CD14-positive monocyte (primary cell): ENCODE measurements around the gene IL1RL1. TPM values are rescaled to one million over a fixed set of nuclear protein-coding genes. Genes with fewer than 3 reads are reported as not detected.

Experiments used
- DNase-seq, 3 donors: peaks; one replicate each; pipeline ENCODE4 v3.0.0-alpha.2; 2011 to 2022
- H2AFZ ChIP-seq: 2 replicates; pipeline ENCODE4 v1.6.0; 2012; ENCODE audit warnings: mild to moderate bottlenecking, low read depth, low read length, inconsistent platforms; ENCODE audit not compliant: insufficient read depth, poor library complexity, severe bottlenecking
- H3K27ac ChIP-seq, 2 donors: 1 replicate in 1 of 2; 2 replicates in 1 of 2; pipeline ENCODE4 v1.5.1; 2012 to 2013; ENCODE audit warnings: low read length in 2 of 2, control low read depth in 1 of 2, inconsistent platforms in 1 of 2, low read depth in 1 of 2, mild to moderate bottlenecking in 1 of 2
- H3K27me3 ChIP-seq, 2 donors: one replicate each; pipeline versions ENCODE4 v1.6.0 to v1.6.1; 2011 to 2013; ENCODE audit warnings: low read length in 2 of 2; ENCODE audit not compliant: control insufficient read depth in 2 of 2, insufficient read depth in 2 of 2
- H3K36me3 ChIP-seq, 2 donors: replicated peaks in 1 of 2; 1 replicate in 1 of 2; 2 replicates in 1 of 2; pipeline versions ENCODE4 v1.5.1 to v1.6.1; 2012 to 2013; ENCODE audit warnings: low read length in 2 of 2, control low read depth in 1 of 2, inconsistent platforms in 1 of 2, mild to moderate bottlenecking in 1 of 2; ENCODE audit not compliant: insufficient read depth in 2 of 2, control insufficient read depth in 1 of 2
- H3K4me1 ChIP-seq, 2 donors: 1 replicate in 1 of 2; 2 replicates in 1 of 2; pipeline versions ENCODE4 v1.5.1 to v1.6.1; 2012 to 2013; ENCODE audit warnings: low read length in 2 of 2, control low read depth in 1 of 2, inconsistent platforms in 1 of 2, mild to moderate bottlenecking in 1 of 2, moderate library complexity in 1 of 2; ENCODE audit not compliant: insufficient read depth in 2 of 2, control insufficient read depth in 1 of 2
- H3K4me2 ChIP-seq: replicated peaks from 2 replicates; pipeline ENCODE3; 2012; ENCODE audit warnings: low read length, moderate library complexity, mild to moderate bottlenecking; ENCODE audit not compliant: poor library complexity, severe bottlenecking; ENCODE audit errors: extremely low read depth
- H3K4me3 ChIP-seq, 3 experiments: fragments of 200-600 bp in 1 of 3; sonication (generic) in 1 of 3; replicated peaks in 1 of 3; 1 replicate in 2 of 3; 2 replicates in 1 of 3; pipeline ENCODE4 v1.5.1; 2011 to 2013; ENCODE audit warnings: low read length in 3 of 3, mild to moderate bottlenecking in 3 of 3, control low read depth in 2 of 3, low read depth in 2 of 3, inconsistent platforms in 1 of 3, moderate library complexity in 1 of 3
- H3K79me2 ChIP-seq: 2 replicates; pipeline ENCODE4 v1.6.0; 2012; ENCODE audit warnings: mild to moderate bottlenecking, control low read depth, inconsistent platforms, low read length, moderate library complexity; ENCODE audit not compliant: insufficient read depth
- H3K9ac ChIP-seq: 2 replicates; pipeline ENCODE4 v1.6.0; 2017; ENCODE audit warnings: low read length, mild to moderate bottlenecking; ENCODE audit not compliant: insufficient read depth, poor library complexity, severe bottlenecking
- H3K9me3 ChIP-seq, 2 donors: replicated peaks in 1 of 2; 1 replicate in 1 of 2; 2 replicates in 1 of 2; pipeline versions ENCODE4 v1.5.1 to v1.6.1; 2012 to 2013; ENCODE audit warnings: low read length in 2 of 2, control low read depth in 1 of 2; ENCODE audit not compliant: control insufficient read depth in 1 of 2, insufficient read depth in 1 of 2
- H4K20me1 ChIP-seq: 2 replicates; pipeline ENCODE4 v1.6.0; 2012; ENCODE audit warnings: mild to moderate bottlenecking, low read length, control low read depth, moderate library complexity; ENCODE audit not compliant: insufficient read depth
- H3K27ac Mint-ChIP-seq, 7 donors: one replicate each; pipeline ENCODE4 v1.8.0; 2020; ENCODE audit warnings: mild to moderate bottlenecking in 7 of 7, mixed read lengths in 7 of 7, moderate library complexity in 6 of 7, inconsistent platforms in 2 of 7
- H3K27me3 Mint-ChIP-seq, 3 donors: one replicate each; pipeline ENCODE4 v1.8.0; 2021 to 2022; ENCODE audit warnings: low read depth in 3 of 3, mild to moderate bottlenecking in 3 of 3, mixed read lengths in 3 of 3, moderate library complexity in 3 of 3, inconsistent platforms in 1 of 3
- H3K36me3 Mint-ChIP-seq, 2 donors: one replicate each; pipeline ENCODE4 v1.8.0; 2020; ENCODE audit warnings: mixed read lengths in 2 of 2, inconsistent platforms in 1 of 2, mild to moderate bottlenecking in 1 of 2
- H3K4me1 Mint-ChIP-seq: one replicate; pipeline ENCODE4 v1.8.0; 2020; ENCODE audit warnings: mild to moderate bottlenecking, mixed read lengths
- H3K4me3 Mint-ChIP-seq, 2 donors: one replicate each; pipeline ENCODE4 v1.8.0; 2020; ENCODE audit warnings: mild to moderate bottlenecking in 2 of 2, mixed read lengths in 2 of 2, moderate library complexity in 1 of 2
- H3K9me3 Mint-ChIP-seq, 7 donors: one replicate each; pipeline ENCODE4 v1.8.0; 2020 to 2022; ENCODE audit warnings: mixed read lengths in 7 of 7, mild to moderate bottlenecking in 6 of 7, moderate library complexity in 6 of 7, inconsistent platforms in 2 of 7
- WGBS: methylation state at CpG from one replicate; pipeline ENCODE4 v1.1.5; 2013; ENCODE audit warnings: missing lambda C conversion rate; ENCODE audit not compliant: insufficient coverage; 5-methylcytosine and 5-hydroxymethylcytosine counted together
- intact Hi-C, 2 donors: fragments of 100-400 bp; cut with micrococcal nuclease; formaldehyde crosslinking; loops; one replicate each; pipeline versions ENCODE4 v1.15.0 to v1.15.1; 2023
- polyA plus RNA-seq, 3 donors: library from polyadenylated mRNA; depleted of rRNA in 1 of 3; unstranded in 2 of 3; stranded (reverse) in 1 of 3; fragments of 300-500 nt in 2 of 3; fragments of >200 nt in 1 of 3; fragmentation: Illumina TruSeq in 2 of 3; gene quantifications; 1 replicate in 2 of 3; 2 replicates in 1 of 3; pipeline ENCODE4 v1.2.3, GENCODE V29; 2012 to 2021
- TF ChIP-seq, protein P1 (sequence below): fragments of 200-600 bp; IDR thresholded peaks from one replicate; pipeline ENCODE4 v1.8.0; 2022; ENCODE audit warnings: antibody characterized with exemption, mild to moderate bottlenecking

The IL1RL1 gene
- polyA plus RNA-seq, 3 donors: not detected

GRCh38 chr2:102264952-102265351 lies 46.4 kb upstream of the IL1RL1 start:
- Mint-ChIP-seq H3K4me3 (peak overlapping the region in 1 of 2 donors; percentile 18), H3K4me1 (no peaks in the 10 kb centered on the region), H3K36me3 (peaks cover 0 to 2% of the 10 kb centered on the region in 2 donors), H3K27ac (no peak overlapping the region), H3K27me3 (peaks cover 20 to 29% (median 23%) of the 10 kb centered on the region in 3 donors), H3K9me3 (peaks cover 0 to 6% (median 2%) of the 10 kb centered on the region in 7 donors)
- TF ChIP-seq, protein P1, sequence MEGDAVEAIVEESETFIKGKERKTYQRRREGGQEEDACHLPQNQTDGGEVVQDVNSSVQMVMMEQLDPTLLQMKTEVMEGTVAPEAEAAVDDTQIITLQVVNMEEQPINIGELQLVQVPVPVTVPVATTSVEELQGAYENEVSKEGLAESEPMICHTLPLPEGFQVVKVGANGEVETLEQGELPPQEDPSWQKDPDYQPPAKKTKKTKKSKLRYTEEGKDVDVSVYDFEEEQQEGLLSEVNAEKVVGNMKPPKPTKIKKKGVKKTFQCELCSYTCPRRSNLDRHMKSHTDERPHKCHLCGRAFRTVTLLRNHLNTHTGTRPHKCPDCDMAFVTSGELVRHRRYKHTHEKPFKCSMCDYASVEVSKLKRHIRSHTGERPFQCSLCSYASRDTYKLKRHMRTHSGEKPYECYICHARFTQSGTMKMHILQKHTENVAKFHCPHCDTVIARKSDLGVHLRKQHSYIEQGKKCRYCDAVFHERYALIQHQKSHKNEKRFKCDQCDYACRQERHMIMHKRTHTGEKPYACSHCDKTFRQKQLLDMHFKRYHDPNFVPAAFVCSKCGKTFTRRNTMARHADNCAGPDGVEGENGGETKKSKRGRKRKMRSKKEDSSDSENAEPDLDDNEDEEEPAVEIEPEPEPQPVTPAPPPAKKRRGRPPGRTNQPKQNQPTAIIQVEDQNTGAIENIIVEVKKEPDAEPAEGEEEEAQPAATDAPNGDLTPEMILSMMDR: no peak
- Histone ChIP-seq H3K79me2 (no peaks in the 10 kb centered on the region), H3K27ac (no peak overlapping the region), H3K9ac (no peak overlapping the region), H3K9me3 (no peaks in the 10 kb centered on the region), H3K4me3 (no peak overlapping the region), H2AFZ (no peak overlapping the region), H3K36me3 (no peaks in the 10 kb centered on the region), H3K27me3 (peaks cover 8 to 32% of the 10 kb centered on the region in 2 donors), H4K20me1 (no peaks in the 10 kb centered on the region), H3K4me2 (no peak overlapping the region), H3K4me1 (peaks cover 16 to 24% of the 10 kb centered on the region in 2 donors)
- intact Hi-C loops: loop anchor here in 1 of 2 donors (5.0 kb wide), 1 partner anchor 37 kb away; no protein-coding TSS in a partner anchor
- no peak for DNase-seq
- no CpG with 5 or more reads among the region's 2 CpGs for whole genome bisulfite sequencing

DNA sequence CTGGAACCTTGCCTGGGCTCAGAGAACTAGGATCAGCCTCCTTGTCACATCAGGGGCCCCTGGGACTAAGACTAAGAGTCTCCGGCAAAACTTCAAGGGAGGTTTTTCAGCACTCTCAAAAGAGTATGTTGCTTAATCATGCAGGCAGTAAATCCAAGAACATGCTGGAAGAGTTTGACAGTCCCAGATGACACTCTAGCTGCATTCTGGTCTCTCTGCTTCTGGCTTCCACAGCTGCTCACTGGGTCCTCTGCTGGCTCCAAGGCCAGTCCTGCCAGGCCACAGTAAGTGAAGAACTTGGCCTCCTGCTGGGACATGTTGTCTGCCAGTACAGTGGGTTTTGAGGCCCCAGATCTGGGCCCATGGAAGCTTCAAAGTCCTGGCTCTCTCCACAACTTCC lies 45.2 kb upstream of the IL1RL1 start:
- Mint-ChIP-seq H3K4me3 (peak overlapping the region in 1 of 2 donors; percentile 22), H3K27me3 (peaks cover 32 to 37% (median 33%) of the 10 kb centered on the region in 3 donors), H3K4me1 (no peaks in the 10 kb centered on the region), H3K9me3 (peaks cover 0 to 4% (median 0%) of the 10 kb centered on the region in 7 donors), H3K36me3 (peaks cover 0 to 2% of the 10 kb centered on the region in 2 donors), H3K27ac (no peak overlapping the region)
- Histone ChIP-seq H2AFZ (no peak overlapping the region), H3K27ac (no peak overlapping the region), H3K79me2 (no peaks in the 10 kb centered on the region), H4K20me1 (no peaks in the 10 kb centered on the region), H3K4me1 (peaks cover 16 to 24% of the 10 kb centered on the region in 2 donors), H3K4me2 (no peak overlapping the region), H3K4me3 (no peak overlapping the region), H3K36me3 (no peaks in the 10 kb centered on the region), H3K9ac (no peak overlapping the region), H3K9me3 (no peaks in the 10 kb centered on the region), H3K27me3 (peaks cover 20 to 41% of the 10 kb centered on the region in 2 donors)
- intact Hi-C loops: loop anchor here in 1 of 2 donors (5.0 kb wide), 1 partner anchor 36 kb away; no protein-coding TSS in a partner anchor
- WGBS: 71% methylated on average over 1 of the region's 1 CpG
- TF ChIP-seq, protein P1: no peak
- no peak for DNase-seq
